ENCODE data around the gene BMPR1B. TPM values are rescaled to one million over a fixed set of nuclear protein-coding genes. Genes with fewer than 3 reads are reported as not detected.

Gene BMPR1B
- total RNA-seq, 2 donors from 2014 or later: 0.10 to 0.24 TPM

GRCh38 chr4:94782707-94783106, 25.0 kb downstream of the BMPR1B start:
- Histone ChIP-seq H3K9me3 (no peaks in the 10 kb centered on the region), H3K9ac (ENCODE audit: low read depth in 2 of 2, low read length in 2 of 2) (no peak overlapping the region), H3K27me3 (no peaks in the 10 kb centered on the region), H3K4me1 (no peaks in the 10 kb centered on the region), H3K4me3 (no peak overlapping the region), H3K36me3 (no peaks in the 10 kb centered on the region), H3K27ac (no peak overlapping the region)
- no peak for DNase-seq
- intact Hi-C loops (cut with DNase I): no loop called here
- TF ChIP-seq CTCF (IDR thresholded peaks at IDR 0.05): no peak

- no peak overlapping the region for H3K9ac ChIP-seq (ENCODE audit: low read depth in 2 of 2, low read length in 2 of 2)
- no peak for TF ChIP-seq CTCF (IDR thresholded peaks at IDR 0.05)
- H3K27me3 ChIP-seq: no peaks in the 10 kb centered on the region
- intact Hi-C loops (cut with DNase I): no loop called here
- H3K36me3 ChIP-seq: no peaks in the 10 kb centered on the region
- H3K4me3 ChIP-seq: no peak overlapping the region
- H3K9me3 ChIP-seq: no peaks in the 10 kb centered on the region
- no peak overlapping the region for H3K27ac ChIP-seq
- DNase-seq: no peak
- no peaks in the 10 kb centered on the region for H3K4me1 ChIP-seq
Observed at GRCh38 chr4:94791701-94792100, 33.9 kb downstream of the BMPR1B start.

- H3K4me3 ChIP-seq: no peak overlapping the region
- intact Hi-C loops (cut with DNase I): no loop called here
- H3K27ac ChIP-seq: no peak overlapping the region
- no peaks in the 10 kb centered on the region for H3K27me3 ChIP-seq
- no peak for TF ChIP-seq CTCF (IDR thresholded peaks at IDR 0.05)
- H3K4me1 ChIP-seq: no peaks in the 10 kb centered on the region
- H3K9me3 ChIP-seq: no peaks in the 10 kb centered on the region
- no peaks in the 10 kb centered on the region for H3K36me3 ChIP-seq
- DNase-seq: no peak
- no peak overlapping the region for H3K9ac ChIP-seq (ENCODE audit: low read depth in 2 of 2, low read length in 2 of 2)
Observed at GRCh38 chr4:94798808-94799207, 41.1 kb downstream of the BMPR1B start.

GRCh38 chr4:94801016-94801415, 43.3 kb downstream of the BMPR1B start:
- intact Hi-C loops (cut with DNase I): no loop called here
- H3K27ac ChIP-seq: no peak overlapping the region
- no peak for DNase-seq
- no peaks in the 10 kb centered on the region for H3K36me3 ChIP-seq
- no peaks in the 10 kb centered on the region for H3K4me1 ChIP-seq
- H3K27me3 ChIP-seq: no peaks in the 10 kb centered on the region
- H3K4me3 ChIP-seq: no peak overlapping the region
- no peaks in the 10 kb centered on the region for H3K9me3 ChIP-seq
- no peak overlapping the region for H3K9ac ChIP-seq (ENCODE audit: low read depth in 2 of 2, low read length in 2 of 2)
- no peak for TF ChIP-seq CTCF (IDR thresholded peaks at IDR 0.05)

GRCh38 chr4:94802091-94802490, 44.3 kb downstream of the BMPR1B start:
- no peak for DNase-seq
- no peak for TF ChIP-seq CTCF (IDR thresholded peaks at IDR 0.05)
- Histone ChIP-seq H3K36me3 (no peaks in the 10 kb centered on the region), H3K27ac (no peak overlapping the region), H3K27me3 (no peaks in the 10 kb centered on the region), H3K9me3 (no peaks in the 10 kb centered on the region), H3K4me1 (no peaks in the 10 kb centered on the region), H3K4me3 (no peak overlapping the region), H3K9ac (ENCODE audit: low read depth in 2 of 2, low read length in 2 of 2) (no peak overlapping the region)
- intact Hi-C loops (cut with DNase I): no loop called here

GRCh38 chr4:94803181-94803580, 45.4 kb downstream of the BMPR1B start:
- no peaks in the 10 kb centered on the region for H3K36me3 ChIP-seq
- no peak for TF ChIP-seq CTCF (IDR thresholded peaks at IDR 0.05)
- no peak overlapping the region for H3K27ac ChIP-seq
- H3K27me3 ChIP-seq: no peaks in the 10 kb centered on the region
- H3K4me3 ChIP-seq: no peak overlapping the region
- H3K9ac ChIP-seq (ENCODE audit: low read depth in 2 of 2, low read length in 2 of 2): no peak overlapping the region
- no peak for DNase-seq
- H3K9me3 ChIP-seq: no peaks in the 10 kb centered on the region
- H3K4me1 ChIP-seq: no peaks in the 10 kb centered on the region
- intact Hi-C loops (cut with DNase I): no loop called here
